ENCODE measurements around the gene G6PD. TPM values are rescaled to one million over a fixed set of nuclear protein-coding genes. Genes with fewer than 3 reads are reported as not detected.
"Not testable (repeated sequence)": the region's sequence is repeated elsewhere in the genome, so short reads cannot be mapped to it uniquely, and the experiment has no call there.

G6PD gene
- total and polyA plus RNA-seq, 4 donors = 19.7 to 70.9 (median 64.0) TPM

GRCh38 chrX:154548028-154548316 lies 1.3 kb upstream of the G6PD start:
- H3K4me1 ChIP-seq (ENCODE audit: control insufficient read depth in 1 of 2, insufficient read depth in 2 of 2, low read length in 2 of 2) = no peaks in the 10 kb centered on the region
- H3K36me3 ChIP-seq (ENCODE audit: control insufficient read depth in 1 of 2, insufficient read depth in 2 of 2, low read length in 1 of 2) = no peaks in the 10 kb centered on the region
- no peak for DNase-seq
- intact Hi-C loops (cut with DNase I) = no loop called here
- H3K27ac ChIP-seq (ENCODE audit: low read depth in 1 of 2, low read length in 2 of 2) = peak overlapping the region in 1 of 2 donors; percentile 20
- H3K9me3 ChIP-seq (ENCODE audit: control insufficient read depth, low read length) = no peaks in the 10 kb centered on the region
- peak overlapping the region; percentile 6 to 9 for H3K4me3 ChIP-seq (ENCODE audit: low read length in 2 of 2)
- 0 to 30% methylated on average over 9 of the region's 9 CpGs for WGBS, 2 donors
- ATAC-seq (ENCODE audit: low FRiP score) = no peak
- H3K27me3 ChIP-seq (ENCODE audit: control insufficient read depth in 1 of 2, insufficient read depth in 2 of 2, low read length in 1 of 2) = no peaks in the 10 kb centered on the region

- H3K27me3 ChIP-seq (ENCODE audit: control insufficient read depth in 1 of 2, insufficient read depth in 2 of 2, low read length in 1 of 2) = no peaks in the 10 kb centered on the region
- no peaks in the 10 kb centered on the region for H3K9me3 ChIP-seq (ENCODE audit: control insufficient read depth, low read length)
- peak within 1 kb of the TSS in 1 of 2 donors; percentile 72 for H3K27ac ChIP-seq (ENCODE audit: low read depth in 1 of 2, low read length in 2 of 2)
- no peaks in the 10 kb centered on the region for H3K4me1 ChIP-seq (ENCODE audit: control insufficient read depth in 1 of 2, insufficient read depth in 2 of 2, low read length in 2 of 2)
- intact Hi-C loops (cut with DNase I) = no loop called here
- H3K4me3 ChIP-seq (ENCODE audit: low read length in 2 of 2) = peak within 1 kb of the TSS; percentile 9 to 24
- DNase-seq (peak; percentile 93 to 94), ATAC-seq (ENCODE audit: low FRiP score) (peak; percentile 95)
- WGBS, 2 donors = 1 to 27% methylated on average over 63 to 69 of the region's 69 CpGs
- H3K36me3 ChIP-seq (ENCODE audit: control insufficient read depth in 1 of 2, insufficient read depth in 2 of 2, low read length in 1 of 2) = no peaks in the 10 kb centered on the region
Observed at GRCh38 chrX:154547245-154548027, 790 bp upstream of the G6PD start, which contains the start of gene IKBKG. Gene IKBKG (plus strand): TSS chrX:154547620. CDS start chrX:154552003, 4,383 bp downstream.

- Histone ChIP-seq H3K27ac (ENCODE audit: low read depth in 1 of 2, low read length in 2 of 2) (no peak overlapping the region), H3K36me3 (ENCODE audit: control insufficient read depth in 1 of 2, insufficient read depth in 2 of 2, low read length in 1 of 2) (no peaks in the 10 kb centered on the region), H3K27me3 (ENCODE audit: control insufficient read depth in 1 of 2, insufficient read depth in 2 of 2, low read length in 1 of 2) (no peaks in the 10 kb centered on the region), H3K9me3 (ENCODE audit: control insufficient read depth, low read length) (no peaks in the 10 kb centered on the region), H3K4me3 (ENCODE audit: low read length in 2 of 2) (peak overlapping the region in 1 of 2 donors; percentile 24), H3K4me1 (ENCODE audit: control insufficient read depth in 1 of 2, insufficient read depth in 2 of 2, low read length in 2 of 2) (no peaks in the 10 kb centered on the region)
- intact Hi-C loops (cut with DNase I) = no loop called here
- no peak for ATAC-seq (ENCODE audit: low FRiP score)
- DNase-seq = no peak
- WGBS, 2 donors = 89 to 95% methylated on average over 17 of the region's 17 CpGs
Observed at GRCh38 chrX:154545673-154546274, 872 bp downstream of the G6PD start.

GRCh38 chrX:154542723-154543424 lies 3.8 kb downstream of the G6PD start:
- Histone ChIP-seq H3K27ac (ENCODE audit: low read depth in 1 of 2, low read length in 2 of 2) (peak overlapping the region in 1 of 2 donors; percentile 95), H3K9me3 (ENCODE audit: control insufficient read depth, low read length) (no peaks in the 10 kb centered on the region), H3K4me1 (ENCODE audit: control insufficient read depth in 1 of 2, insufficient read depth in 2 of 2, low read length in 2 of 2) (no peaks in the 10 kb centered on the region), H3K36me3 (ENCODE audit: control insufficient read depth in 1 of 2, insufficient read depth in 2 of 2, low read length in 1 of 2) (no peaks in the 10 kb centered on the region), H3K27me3 (ENCODE audit: control insufficient read depth in 1 of 2, insufficient read depth in 2 of 2, low read length in 1 of 2) (no peaks in the 10 kb centered on the region), H3K4me3 (ENCODE audit: low read length in 2 of 2) (no peak overlapping the region)
- no peak for ATAC-seq (ENCODE audit: low FRiP score)
- intact Hi-C loops (cut with DNase I) = no loop called here
- peak in 1 of 2 donors; percentile 55 for DNase-seq
- 41 to 57% methylated on average over 20 of the region's 20 CpGs for WGBS, 2 donors

GRCh38 chrX:154541896-154542722 lies 4.5 kb downstream of the G6PD start:
- intact Hi-C loops (cut with DNase I) = no loop called here
- DNase-seq = peak; percentile 90 to 93
- H3K27ac ChIP-seq (ENCODE audit: low read depth in 1 of 2, low read length in 2 of 2) = peak overlapping the region in 1 of 2 donors; percentile 95
- peak; percentile 86 for ATAC-seq (ENCODE audit: low FRiP score)
- no peak overlapping the region for H3K4me3 ChIP-seq (ENCODE audit: low read length in 2 of 2)
- no peaks in the 10 kb centered on the region for H3K4me1 ChIP-seq (ENCODE audit: control insufficient read depth in 1 of 2, insufficient read depth in 2 of 2, low read length in 2 of 2)
- H3K9me3 ChIP-seq (ENCODE audit: control insufficient read depth, low read length) = no peaks in the 10 kb centered on the region
- 25 to 50% methylated on average over 12 of the region's 12 CpGs for WGBS, 2 donors
- H3K36me3 ChIP-seq (ENCODE audit: control insufficient read depth in 1 of 2, insufficient read depth in 2 of 2, low read length in 1 of 2) = no peaks in the 10 kb centered on the region
- no peaks in the 10 kb centered on the region for H3K27me3 ChIP-seq (ENCODE audit: control insufficient read depth in 1 of 2, insufficient read depth in 2 of 2, low read length in 1 of 2)

GRCh38 chrX:154541589-154541895 lies 5.1 kb downstream of the G6PD start:
- no peaks in the 10 kb centered on the region for H3K4me1 ChIP-seq (ENCODE audit: control insufficient read depth in 1 of 2, insufficient read depth in 2 of 2, low read length in 2 of 2)
- H3K27ac ChIP-seq (ENCODE audit: low read depth in 1 of 2, low read length in 2 of 2) = peak overlapping the region in 1 of 2 donors; percentile 87
- no peaks in the 10 kb centered on the region for H3K27me3 ChIP-seq (ENCODE audit: control insufficient read depth in 1 of 2, insufficient read depth in 2 of 2, low read length in 1 of 2)
- intact Hi-C loops (cut with DNase I) = no loop called here
- no peaks in the 10 kb centered on the region for H3K9me3 ChIP-seq (ENCODE audit: control insufficient read depth, low read length)
- DNase-seq (no peak), ATAC-seq (ENCODE audit: low FRiP score) (no peak)
- WGBS, 2 donors = 26 to 48% methylated on average over 5 of the region's 5 CpGs
- no peaks in the 10 kb centered on the region for H3K36me3 ChIP-seq (ENCODE audit: control insufficient read depth in 1 of 2, insufficient read depth in 2 of 2, low read length in 1 of 2)
- H3K4me3 ChIP-seq (ENCODE audit: low read length in 2 of 2) = no peak overlapping the region

GRCh38 chrX:154540897-154541535 lies 5.6 kb downstream of the G6PD start:
- intact Hi-C loops (cut with DNase I) = no loop called here
- H3K27ac ChIP-seq (ENCODE audit: low read depth in 1 of 2, low read length in 2 of 2) = peak overlapping the region in 1 of 2 donors; percentile 87

GRCh38 chrX:154540365-154540764 lies 6.3 kb downstream of the G6PD start:
- intact Hi-C loops (cut with DNase I); H3K4me1 ChIP-seq (ENCODE audit: control insufficient read depth in 1 of 2, insufficient read depth in 2 of 2, low read length in 2 of 2); H3K9me3 ChIP-seq (ENCODE audit: control insufficient read depth, low read length); H3K27me3 ChIP-seq (ENCODE audit: control insufficient read depth in 1 of 2, insufficient read depth in 2 of 2, low read length in 1 of 2); ATAC-seq (ENCODE audit: low FRiP score); H3K36me3 ChIP-seq (ENCODE audit: control insufficient read depth in 1 of 2, insufficient read depth in 2 of 2, low read length in 1 of 2); H3K4me3 ChIP-seq (ENCODE audit: low read length in 2 of 2); DNase-seq: not testable (repeated sequence)
- WGBS, 2 donors = 78 to 79% methylated on average over 7 of the region's 7 CpGs
- peak overlapping the region in 1 of 2 donors; percentile 87 for H3K27ac ChIP-seq (ENCODE audit: low read depth in 1 of 2, low read length in 2 of 2)

More at GRCh38 chrX:154540897-154541535, 5.6 kb downstream of the G6PD start:
- DNase-seq (peak in 1 of 2 donors; percentile 56), ATAC-seq (ENCODE audit: low FRiP score) (no peak)
- Histone ChIP-seq H3K4me3 (ENCODE audit: low read length in 2 of 2) (no peak overlapping the region), H3K4me1 (ENCODE audit: control insufficient read depth in 1 of 2, insufficient read depth in 2 of 2, low read length in 2 of 2) (no peaks in the 10 kb centered on the region), H3K9me3 (ENCODE audit: control insufficient read depth, low read length) (no peaks in the 10 kb centered on the region), H3K36me3 (ENCODE audit: control insufficient read depth in 1 of 2, insufficient read depth in 2 of 2, low read length in 1 of 2) (no peaks in the 10 kb centered on the region), H3K27me3 (ENCODE audit: control insufficient read depth in 1 of 2, insufficient read depth in 2 of 2, low read length in 1 of 2) (no peaks in the 10 kb centered on the region)
- WGBS, 2 donors = 46 to 58% methylated on average over 19 of the region's 19 CpGs

Measured in aorta (tissue), 5 donors.